Esophagus (tissue), 2 donors: ENCODE measurements around the gene KPNA1. TPM values are rescaled to one million over a fixed set of nuclear protein-coding genes. Genes with fewer than 3 reads are reported as not detected.
"Not testable (repeated sequence)": the region's sequence is repeated elsewhere in the genome, so short reads cannot be mapped to it uniquely, and the experiment has no call there.

Source experiments
- H3K27ac ChIP-seq, 2 donors: one replicate each; pipeline ENCODE4 v1.5.1; 2013; ENCODE audit warnings: low read depth in 2 of 2, mild to moderate bottlenecking in 2 of 2, inconsistent platforms in 1 of 2, low read length in 1 of 2, moderate library complexity in 1 of 2
- H3K27me3 ChIP-seq, 2 donors: one replicate each; pipeline ENCODE4 v1.6.1; 2013; ENCODE audit warnings: low read length in 2 of 2, control low read depth in 1 of 2, mild to moderate bottlenecking in 1 of 2; ENCODE audit not compliant: insufficient read depth in 2 of 2, control insufficient read depth in 1 of 2
- H3K36me3 ChIP-seq, 2 donors: one replicate each; pipeline ENCODE4 v1.6.1; 2013; ENCODE audit warnings: low read length in 1 of 2; ENCODE audit not compliant: control insufficient read depth in 2 of 2, insufficient read depth in 2 of 2
- H3K4me1 ChIP-seq, 2 donors: one replicate each; pipeline ENCODE4 v1.6.1; 2013; ENCODE audit warnings: low read length in 1 of 2; ENCODE audit not compliant: control insufficient read depth in 2 of 2, insufficient read depth in 2 of 2
- H3K4me3 ChIP-seq, 2 donors: one replicate each; pipeline ENCODE4 v1.5.1; 2013; ENCODE audit warnings: low read length in 2 of 2, mild to moderate bottlenecking in 2 of 2, low read depth in 1 of 2, moderate library complexity in 1 of 2
- H3K9me3 ChIP-seq, 2 donors: one replicate each; pipeline ENCODE4 v1.6.1; 2013; ENCODE audit warnings: mild to moderate bottlenecking in 2 of 2, low read depth in 1 of 2, low read length in 1 of 2, moderate library complexity in 1 of 2; ENCODE audit not compliant: control insufficient read depth in 2 of 2, insufficient read depth in 1 of 2
- WGBS, 2 donors: extraction: QIAGEN DNeasy Blood & Tissue Kit; methylation state at CpG; one replicate each; pipeline ENCODE4 v1.1.7; 2013; 5-methylcytosine and 5-hydroxymethylcytosine counted together
- polyA plus RNA-seq, 2 donors: library from polyadenylated mRNA; stranded (reverse); fragments of 200-250 nt; gene quantifications; one replicate each; pipeline ENCODE4 v1.2.3, GENCODE V29; 2013
- donor health status: healthy with polysubstance abuse.
- donor health status: Bipolar disorder and iron deficiency.

Gene KPNA1
- polyA plus RNA-seq, 2 donors, result 8.5 to 13.9 TPM

DNA sequence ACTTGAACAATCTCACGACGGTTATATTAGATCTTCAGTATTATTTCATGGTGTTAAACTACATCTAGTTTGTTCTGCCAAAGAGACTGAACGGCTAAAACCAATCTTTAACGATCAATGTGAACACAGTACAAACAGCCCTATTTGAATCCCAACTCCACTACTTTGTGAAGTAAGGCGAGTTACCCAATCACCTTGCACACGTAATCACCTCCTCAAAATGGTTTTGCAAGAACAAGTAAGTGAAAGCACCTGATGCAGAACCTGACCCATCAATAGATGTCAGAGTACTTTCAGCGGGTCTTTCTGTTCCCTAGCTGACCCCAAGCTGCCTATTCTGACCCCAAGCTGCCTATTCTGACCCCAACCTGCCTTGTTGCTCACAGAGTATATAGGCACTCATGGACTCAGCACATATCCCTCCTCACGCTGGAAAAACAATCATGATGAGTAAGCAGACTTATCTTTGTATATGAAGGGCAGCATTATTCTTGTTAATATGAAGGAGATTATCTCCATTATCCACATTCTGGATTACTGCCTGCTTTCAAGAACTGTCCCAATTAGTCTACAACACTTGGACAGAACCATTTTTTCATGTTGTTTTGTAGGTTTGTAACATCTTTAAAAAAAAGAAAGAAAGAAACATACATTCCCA, 3.7 kb downstream of the KPNA1 start:
- Histone ChIP-seq H3K9me3 (no peaks in the 10 kb centered on the region), H3K4me1 (peaks cover 0 to 2% of the 10 kb centered on the region in 2 donors)

GRCh38 chr3:122508944-122509343, 5.8 kb downstream of the KPNA1 start:
- not testable (repeated sequence) for H3K4me3 ChIP-seq, H3K27me3 ChIP-seq, H3K36me3 ChIP-seq, H3K9me3 ChIP-seq, H3K27ac ChIP-seq, H3K4me1 ChIP-seq
- 74% methylated on average over 9 of the region's 9 CpGs for WGBS, 2 donors

More for the DNA sequence above, 3.7 kb downstream of the KPNA1 start:
- Histone ChIP-seq H3K27ac (peak overlapping the region in 1 of 2 donors; percentile 71), H3K4me3 (no peak overlapping the region), H3K36me3 (no peaks in the 10 kb centered on the region), H3K27me3 (no peaks in the 10 kb centered on the region)
- WGBS, 2 donors, result 77% methylated on average over 8 of the region's 8 CpGs

GRCh38 chr3:122508135-122508914, 6.4 kb downstream of the KPNA1 start:
- H3K27ac ChIP-seq, result no peak overlapping the region
- peaks cover 0 to under 1% of the 10 kb centered on the region in 2 donors for H3K4me1 ChIP-seq
- no peaks in the 10 kb centered on the region for H3K36me3 ChIP-seq
- no peaks in the 10 kb centered on the region for H3K9me3 ChIP-seq
- WGBS, 2 donors, result 84 to 85% methylated on average over 2 of the region's 2 CpGs
- H3K4me3 ChIP-seq, result no peak overlapping the region
- no peaks in the 10 kb centered on the region for H3K27me3 ChIP-seq

DNA sequence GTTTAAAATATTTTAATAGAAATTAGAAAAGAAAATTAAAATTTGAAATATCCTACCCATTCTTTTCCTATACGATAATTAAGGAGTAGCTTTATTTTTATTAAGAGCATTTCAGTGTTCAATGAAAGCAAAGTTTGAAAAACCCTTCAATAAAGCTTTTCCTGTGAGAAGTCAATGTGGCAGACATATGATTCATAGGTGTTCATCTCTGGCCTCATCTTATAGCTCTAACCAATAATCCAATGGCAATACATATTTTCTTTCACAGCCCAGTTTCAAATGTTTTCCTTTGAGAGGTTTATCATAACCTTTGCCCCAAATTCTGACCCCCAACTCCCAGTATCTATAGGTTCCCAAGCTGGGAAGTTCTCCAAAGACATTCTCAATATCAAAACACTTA, 8.3 kb downstream of the KPNA1 start:
- no peaks in the 10 kb centered on the region for H3K36me3 ChIP-seq
- H3K27ac ChIP-seq, result no peak overlapping the region
- no peaks in the 10 kb centered on the region for H3K9me3 ChIP-seq
- no peaks in the 10 kb centered on the region for H3K27me3 ChIP-seq
- 93 to 98% methylated on average over 1 of the region's 1 CpG for WGBS, 2 donors
- H3K4me3 ChIP-seq, result no peak overlapping the region
- no peaks in the 10 kb centered on the region for H3K4me1 ChIP-seq

GRCh38 chr3:122505676-122506075, 9.1 kb downstream of the KPNA1 start:
- no peaks in the 10 kb centered on the region for H3K27me3 ChIP-seq
- H3K27ac ChIP-seq, result no peak overlapping the region
- H3K9me3 ChIP-seq, result no peaks in the 10 kb centered on the region
- WGBS, 2 donors, result 61 to 64% methylated on average over 2 of the region's 2 CpGs
- no peaks in the 10 kb centered on the region for H3K4me1 ChIP-seq
- H3K4me3 ChIP-seq, result no peak overlapping the region
- no peaks in the 10 kb centered on the region for H3K36me3 ChIP-seq

DNA sequence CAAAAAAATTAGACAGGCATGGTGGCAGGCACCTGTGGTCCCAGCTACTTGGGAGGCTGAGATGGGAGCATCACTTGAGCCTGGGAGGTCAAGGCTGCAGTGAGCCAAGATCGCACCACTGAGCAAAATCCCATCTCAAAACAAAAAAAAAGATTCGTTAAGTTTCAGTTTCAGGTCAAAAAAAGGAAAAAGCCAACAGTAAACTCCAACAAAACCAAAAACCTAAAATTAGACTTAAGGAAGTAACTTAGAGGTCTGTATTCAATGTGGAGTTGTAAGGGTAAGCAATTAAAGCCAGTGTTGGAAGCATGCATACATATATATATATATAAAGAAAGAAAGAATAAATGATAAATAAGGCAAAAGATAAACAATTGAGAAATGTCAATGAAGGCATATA, 11.8 kb downstream of the KPNA1 start:
- Histone ChIP-seq H3K36me3 (no peaks in the 10 kb centered on the region), H3K4me1 (no peaks in the 10 kb centered on the region), H3K4me3 (no peak overlapping the region), H3K27me3 (no peaks in the 10 kb centered on the region), H3K27ac (no peak overlapping the region), H3K9me3 (no peaks in the 10 kb centered on the region)
- WGBS, 2 donors, result 82 to 86% methylated on average over 2 of the region's 2 CpGs

DNA sequence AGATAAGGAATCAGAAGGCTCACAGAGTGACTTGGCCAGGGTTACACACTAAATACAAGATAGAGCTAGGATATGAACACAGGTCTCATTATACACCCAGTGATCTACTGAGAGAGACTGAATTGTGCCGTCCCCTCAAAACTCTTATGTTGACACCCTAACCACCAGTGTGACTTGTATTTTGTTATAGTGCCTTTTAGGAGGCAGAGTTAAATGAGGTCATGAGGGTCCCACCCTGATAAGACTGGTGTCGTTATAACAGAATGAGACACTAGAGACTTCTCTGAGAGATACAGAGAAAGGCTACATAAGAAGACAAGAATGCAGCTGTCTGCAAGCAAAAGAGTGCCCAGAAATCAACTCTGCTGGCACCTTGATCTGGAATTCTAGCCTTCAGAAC, 12.6 kb downstream of the KPNA1 start:
- Histone ChIP-seq H3K4me1 (no peaks in the 10 kb centered on the region), H3K27me3 (no peaks in the 10 kb centered on the region), H3K9me3 (no peaks in the 10 kb centered on the region), H3K4me3 (no peak overlapping the region), H3K27ac (no peak overlapping the region), H3K36me3 (no peaks in the 10 kb centered on the region)
- WGBS, 2 donors, result 72 to 77% methylated on average over 2 of the region's 2 CpGs

DNA sequence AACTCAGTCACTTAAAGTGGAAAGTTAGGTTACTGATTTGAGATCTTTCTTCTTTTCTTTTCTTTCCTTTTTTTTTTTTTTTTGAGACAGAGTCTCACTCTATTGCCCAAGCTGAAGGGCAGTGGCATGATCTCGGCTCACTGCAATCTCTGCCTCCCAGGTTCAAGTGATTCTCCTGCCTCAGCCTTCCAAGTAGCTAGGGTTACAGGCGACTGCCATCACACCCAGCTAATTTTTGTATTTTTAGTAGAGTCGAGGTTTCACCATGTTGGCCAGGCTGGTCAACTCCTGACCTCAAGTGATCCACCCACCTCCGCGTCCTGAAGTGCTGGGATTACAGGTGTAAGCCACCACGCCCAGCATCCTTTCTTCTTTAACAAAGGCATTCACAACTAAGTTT, 13.8 kb downstream of the KPNA1 start:
- not testable (repeated sequence) for H3K9me3 ChIP-seq, H3K4me1 ChIP-seq, H3K27ac ChIP-seq, H3K36me3 ChIP-seq, H3K27me3 ChIP-seq, H3K4me3 ChIP-seq
- WGBS, 2 donors, result 76 to 78% methylated on average over 6 of the region's 6 CpGs

DNA sequence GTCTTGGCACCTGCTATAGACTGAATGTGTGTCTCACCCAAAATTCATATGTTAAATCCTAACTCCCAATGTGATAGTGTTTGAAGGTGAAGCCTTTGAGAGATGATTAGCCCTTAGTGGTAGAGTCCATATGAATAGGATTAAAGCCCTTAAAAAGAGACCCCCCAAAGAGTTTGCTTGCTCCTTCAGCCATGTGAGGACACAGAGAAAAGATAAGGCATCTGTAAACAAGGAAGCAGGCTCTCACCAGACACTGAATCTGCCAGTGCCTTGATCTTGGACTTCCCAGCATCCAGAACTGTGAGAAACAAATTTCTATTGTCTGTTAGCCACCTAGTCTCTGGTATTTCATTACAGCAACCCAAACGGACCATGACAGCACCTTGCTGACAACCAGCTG, 16.6 kb downstream of the KPNA1 start:
- H3K4me3 ChIP-seq, result no peak overlapping the region
- H3K36me3 ChIP-seq, result no peaks in the 10 kb centered on the region
- no peaks in the 10 kb centered on the region for H3K9me3 ChIP-seq
- no peaks in the 10 kb centered on the region for H3K4me1 ChIP-seq
- 59 to 72% methylated on average over 1 of the region's 1 CpG for WGBS, 2 donors
- no peak overlapping the region for H3K27ac ChIP-seq
- no peaks in the 10 kb centered on the region for H3K27me3 ChIP-seq

GRCh38 chr3:122497425-122497824, 17.3 kb downstream of the KPNA1 start:
- Histone ChIP-seq H3K4me3 (no peak overlapping the region), H3K4me1 (no peaks in the 10 kb centered on the region), H3K27me3 (no peaks in the 10 kb centered on the region), H3K9me3 (no peaks in the 10 kb centered on the region), H3K36me3 (peaks cover 0 to 3% of the 10 kb centered on the region in 2 donors), H3K27ac (no peak overlapping the region)
- 38 to 44% methylated on average over 1 of the region's 1 CpG for WGBS, 2 donors
